Measurements from ENCODE around the gene ABHD2. TPM values are rescaled to one million over a fixed set of nuclear protein-coding genes. Genes with fewer than 3 reads are reported as not detected.

The ABHD2 gene
- total RNA-seq, 1 experiment from 2014 or later: 148 TPM

- no peaks in the 10 kb centered on the region for H3K9me2 ChIP-seq (ENCODE audit: insufficient read depth)
- TF ChIP-seq CTCF (conservative IDR thresholded peaks at IDR 0.05) (no peak), EZH2 (IDR thresholded peaks at IDR 0.05; ENCODE audit: low read depth) (no peak)
- no peaks in the 10 kb centered on the region for H3K4me1 ChIP-seq (replicated peaks; ENCODE audit: insufficient read depth)
- no peak overlapping the region for H3K4me3 ChIP-seq
- intact Hi-C loops (cut with micrococcal nuclease; ENCODE audit: unreplicated experiment): no loop called here
- H3K36me3 ChIP-seq (ENCODE audit: low read depth): peaks cover 14% of the 10 kb centered on the region
- no peaks in the 10 kb centered on the region for H3F3A ChIP-seq (ENCODE audit: insufficient read depth, low read depth)
- H3K4me2 ChIP-seq: no peak overlapping the region
- H3K27ac ChIP-seq: no peak overlapping the region
- POLR2A ChIA-PET (ENCODE audit: unreplicated experiment): no interaction called here
- H4K20me1 ChIP-seq (ENCODE audit: insufficient read depth): no peaks in the 10 kb centered on the region; the same call in 1 of the 2 replicates
- no peak overlapping the region for H2AFZ ChIP-seq
- no peak for DNase-seq
- H3K79me2 ChIP-seq (ENCODE audit: low read depth): no peaks in the 10 kb centered on the region
- no TSS peak for BruUV-seq (replicated peaks)
- no peaks in the 10 kb centered on the region for H3K9me3 ChIP-seq (ENCODE audit: insufficient read depth, low read depth)
- H3K27me3 ChIP-seq (ENCODE audit: insufficient read depth, low read depth): no peaks in the 10 kb centered on the region
- CTCF ChIA-PET: no interaction called here
Observed at GRCh38 chr15:89157061-89157460, 68.8 kb downstream of the ABHD2 start.

GRCh38 chr15:89157918-89158564, 69.8 kb downstream of the ABHD2 start:
- no peaks in the 10 kb centered on the region for H3K4me1 ChIP-seq (replicated peaks; ENCODE audit: insufficient read depth)
- no peak overlapping the region for H3K4me3 ChIP-seq
- H3K79me2 ChIP-seq (ENCODE audit: low read depth): no peaks in the 10 kb centered on the region
- no peak overlapping the region for H3K4me2 ChIP-seq
- H3K36me3 ChIP-seq (ENCODE audit: low read depth): peaks cover 8% of the 10 kb centered on the region
- no peaks in the 10 kb centered on the region for H3K27me3 ChIP-seq (ENCODE audit: insufficient read depth, low read depth)
- BruUV-seq (replicated peaks): no TSS peak
- H3K9me2 ChIP-seq (ENCODE audit: insufficient read depth): no peaks in the 10 kb centered on the region
- no peaks in the 10 kb centered on the region for H3K9me3 ChIP-seq (ENCODE audit: insufficient read depth, low read depth)
- TF ChIP-seq EZH2 (IDR thresholded peaks at IDR 0.05; ENCODE audit: low read depth) (no peak), CTCF (conservative IDR thresholded peaks at IDR 0.05) (no peak)
- no peak for DNase-seq
- ChIA-PET POLR2A (ENCODE audit: unreplicated experiment) (no interaction called here), CTCF (no interaction called here)
- no peaks in the 10 kb centered on the region; the same call in 1 of the 2 replicates for H4K20me1 ChIP-seq (ENCODE audit: insufficient read depth)
- H3F3A ChIP-seq (ENCODE audit: insufficient read depth, low read depth): no peaks in the 10 kb centered on the region
- H2AFZ ChIP-seq: no peak overlapping the region
- intact Hi-C loops (cut with micrococcal nuclease; ENCODE audit: unreplicated experiment): no loop called here
- H3K27ac ChIP-seq: no peak overlapping the region

- Histone ChIP-seq H3K36me3 (ENCODE audit: low read depth) (no peaks in the 10 kb centered on the region), H3K27me3 (ENCODE audit: insufficient read depth, low read depth) (no peaks in the 10 kb centered on the region), H3K4me2 (no peak overlapping the region), H3K4me1 (replicated peaks; ENCODE audit: insufficient read depth) (peaks cover 6% of the 10 kb centered on the region), H2AFZ (no peak overlapping the region), H3K4me3 (no peak overlapping the region), H3K9me3 (ENCODE audit: insufficient read depth, low read depth) (no peaks in the 10 kb centered on the region), H4K20me1 (ENCODE audit: insufficient read depth) (no peaks in the 10 kb centered on the region; the same call in 1 of the 2 replicates), H3K79me2 (ENCODE audit: low read depth) (no peaks in the 10 kb centered on the region), H3K9me2 (ENCODE audit: insufficient read depth) (no peaks in the 10 kb centered on the region), H3F3A (ENCODE audit: insufficient read depth, low read depth) (peaks cover 4% of the 10 kb centered on the region), H3K27ac (no peak overlapping the region)
- POLR2A ChIA-PET (ENCODE audit: unreplicated experiment): no interaction called here
- no TSS peak for BruUV-seq (replicated peaks)
- TF ChIP-seq CTCF (conservative IDR thresholded peaks at IDR 0.05) (no peak), EZH2 (IDR thresholded peaks at IDR 0.05; ENCODE audit: low read depth) (no peak)
- CTCF ChIA-PET: no interaction called here
- DNase-seq: no peak
- intact Hi-C loops (cut with micrococcal nuclease; ENCODE audit: unreplicated experiment): no loop called here
Observed at GRCh38 chr15:89161666-89162065, 73.4 kb downstream of the ABHD2 start.
